Mesodermal cell (in vitro differentiated cells): ENCODE data around the gene SLC4A3.

Experiments used
- H3K27ac ChIP-seq: 2 replicates; pipeline ENCODE4 v1.7.0; 2013; ENCODE audit warnings: mild to moderate bottlenecking, low read depth, low read length, moderate library complexity; ENCODE audit not compliant: severe bottlenecking
- H3K36me3 ChIP-seq: 2 replicates; pipeline ENCODE4 v1.7.1; 2013; ENCODE audit warnings: mild to moderate bottlenecking, low read length, moderate library complexity; ENCODE audit not compliant: control insufficient read depth, insufficient read depth
- H3K4me1 ChIP-seq: one replicate; pipeline ENCODE4 v1.7.1; 2013; ENCODE audit warnings: mild to moderate bottlenecking, low read length; ENCODE audit not compliant: insufficient read depth, control insufficient read depth, poor library complexity, severe bottlenecking
- H3K4me3 ChIP-seq: 2 replicates; pipeline ENCODE4 v1.7.0; 2013; ENCODE audit warnings: low read length, control low read depth, mild to moderate bottlenecking; ENCODE audit not compliant: insufficient read depth, poor library complexity, severe bottlenecking; ENCODE audit errors: extremely low read depth
- H3K9me3 ChIP-seq: 2 replicates; pipeline ENCODE4 v1.7.1; 2013; ENCODE audit warnings: mild to moderate bottlenecking, low read length, moderate library complexity; ENCODE audit not compliant: control insufficient read depth
- WGBS, 2 experiments: methylation state at CpG; one replicate each; pipeline ENCODE4 v1.1.5; 2013; ENCODE audit warnings: missing lambda C conversion rate in 2 of 2; ENCODE audit not compliant: insufficient coverage in 2 of 2; 5-methylcytosine and 5-hydroxymethylcytosine counted together

Gene SLC4A3

DNA sequence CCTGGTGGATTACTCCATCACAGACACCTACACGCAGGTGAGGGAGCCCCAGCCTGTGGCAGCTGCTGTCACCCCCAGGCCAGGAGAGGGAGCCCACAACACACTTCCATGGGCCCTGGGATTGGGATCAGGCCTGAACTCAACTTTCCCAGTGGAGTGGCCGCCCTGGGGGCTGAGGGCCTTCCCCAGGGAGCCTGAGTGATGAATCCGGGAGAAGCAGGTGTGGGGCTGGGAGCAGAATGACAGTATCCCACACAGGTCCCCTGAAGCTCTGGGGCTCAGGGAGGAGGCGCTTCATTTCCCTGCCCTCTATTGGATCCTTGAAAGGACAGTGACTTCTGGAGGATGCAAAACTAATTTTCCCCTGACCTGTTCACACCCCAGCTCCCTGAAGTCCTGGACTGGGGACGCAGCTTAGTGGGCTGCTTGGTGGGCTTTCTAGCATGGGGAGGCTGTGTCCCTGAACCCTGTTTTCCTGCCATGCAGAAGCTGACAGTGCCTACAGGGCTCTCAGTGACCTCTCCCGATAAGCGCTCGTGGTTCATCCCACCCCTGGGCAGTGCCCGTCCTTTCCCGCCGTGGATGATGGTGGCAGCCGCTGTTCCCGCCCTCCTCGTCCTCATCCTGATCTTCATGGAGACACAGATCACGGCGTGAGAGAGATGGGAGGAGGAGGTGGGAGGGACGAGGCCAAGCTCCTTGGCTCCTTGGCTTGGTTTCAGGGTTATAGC is 11.0 kb downstream of the SLC4A3 start:
- 94% methylated on average over 11 to 13 of the region's 17 CpGs for WGBS, 2 experiments

DNA sequence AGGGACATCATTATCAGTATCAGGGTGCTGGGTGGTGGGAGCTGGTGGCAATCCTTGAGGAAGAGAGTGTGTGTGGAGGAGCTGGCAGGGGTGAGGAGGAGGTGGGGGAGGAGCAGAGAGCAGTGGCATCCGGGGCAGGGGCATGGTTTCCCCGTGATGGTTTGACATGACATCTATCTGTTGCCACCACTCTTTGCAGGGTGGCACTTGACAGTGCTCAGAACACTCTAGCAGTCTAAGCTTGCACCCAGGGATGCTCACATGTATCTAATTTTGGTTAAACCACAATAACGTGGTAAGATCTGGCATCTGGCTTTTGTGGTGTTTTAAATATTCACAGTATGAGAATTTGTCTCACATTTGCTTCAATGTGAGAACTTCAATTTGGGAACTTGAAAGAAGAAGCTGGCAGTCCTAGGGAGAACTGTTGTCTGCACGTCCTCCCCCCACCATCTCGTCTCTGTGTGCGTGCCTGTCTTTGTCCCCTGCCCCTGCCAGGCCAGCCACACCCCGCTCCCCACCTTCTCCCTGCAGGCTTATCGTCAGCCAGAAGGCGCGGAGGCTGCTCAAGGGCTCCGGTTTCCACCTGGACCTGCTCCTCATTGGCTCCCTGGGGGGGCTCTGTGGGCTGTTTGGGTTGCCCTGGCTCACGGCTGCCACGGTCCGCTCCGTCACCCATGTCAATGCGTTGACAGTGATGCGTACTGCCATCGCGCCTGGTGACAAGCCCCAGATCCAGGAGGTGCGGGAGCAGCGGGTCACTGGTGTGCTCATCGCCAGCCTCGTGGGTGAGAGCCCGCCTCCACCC is 11.7 kb downstream of the SLC4A3 start:
- Histone ChIP-seq H3K9me3 (no peaks in the 10 kb centered on the region), H3K27ac (no peak overlapping the region)
- WGBS, 2 experiments = 95% methylated on average over 20 of the region's 24 CpGs

More for the DNA sequence above, 11.0 kb downstream of the SLC4A3 start:
- no peak overlapping the region for H3K4me3 ChIP-seq
- no peak overlapping the region for H3K27ac ChIP-seq
- no peaks in the 10 kb centered on the region for H3K9me3 ChIP-seq
- H3K4me1 ChIP-seq = peaks cover 2% of the 10 kb centered on the region
- H3K36me3 ChIP-seq = no peaks in the 10 kb centered on the region

DNA sequence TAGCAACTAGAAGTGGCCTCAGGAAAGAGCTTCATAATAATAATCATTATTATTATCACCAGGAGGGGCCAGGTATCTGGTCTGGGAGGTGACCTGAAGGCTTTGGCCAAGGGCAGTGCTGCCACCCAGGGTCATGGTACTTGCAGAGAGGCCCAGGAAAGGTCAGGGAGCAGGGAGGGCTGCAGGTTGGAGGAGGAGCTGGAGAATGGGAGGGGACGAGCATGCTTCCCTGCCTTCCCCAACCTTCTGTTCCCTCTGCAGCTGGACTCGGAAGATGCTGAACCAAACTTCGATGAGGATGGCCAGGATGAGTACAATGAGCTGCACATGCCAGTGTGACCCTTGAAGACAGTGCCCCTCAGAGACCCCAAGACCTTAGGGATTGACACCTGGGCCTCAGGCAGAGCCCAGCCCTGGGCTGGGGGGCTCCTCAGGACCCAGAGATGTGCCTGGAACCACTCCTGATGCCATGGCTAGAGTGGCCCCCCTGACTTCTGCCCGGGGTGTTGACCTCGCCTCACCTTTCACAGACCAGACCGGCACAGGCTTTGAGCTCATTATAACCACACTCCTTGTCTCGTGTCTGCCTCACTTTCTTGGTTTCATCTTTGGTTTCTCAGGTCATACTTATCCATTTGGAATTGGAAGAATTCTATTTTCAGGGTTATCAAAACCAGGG is 14.1 kb downstream of the SLC4A3 start:
- Histone ChIP-seq H3K9me3 (no peaks in the 10 kb centered on the region), H3K36me3 (no peaks in the 10 kb centered on the region), H3K27ac (no peak overlapping the region), H3K4me3 (no peak overlapping the region), H3K4me1 (peaks cover 28% of the 10 kb centered on the region)
- 60 to 95% methylated on average over 1 to 6 of the region's 7 CpGs for WGBS, 2 experiments

More for the DNA sequence above, 11.7 kb downstream of the SLC4A3 start:
- H3K4me1 ChIP-seq = peaks cover 4% of the 10 kb centered on the region
- H3K36me3 ChIP-seq = no peaks in the 10 kb centered on the region
- no peak overlapping the region for H3K4me3 ChIP-seq

DNA sequence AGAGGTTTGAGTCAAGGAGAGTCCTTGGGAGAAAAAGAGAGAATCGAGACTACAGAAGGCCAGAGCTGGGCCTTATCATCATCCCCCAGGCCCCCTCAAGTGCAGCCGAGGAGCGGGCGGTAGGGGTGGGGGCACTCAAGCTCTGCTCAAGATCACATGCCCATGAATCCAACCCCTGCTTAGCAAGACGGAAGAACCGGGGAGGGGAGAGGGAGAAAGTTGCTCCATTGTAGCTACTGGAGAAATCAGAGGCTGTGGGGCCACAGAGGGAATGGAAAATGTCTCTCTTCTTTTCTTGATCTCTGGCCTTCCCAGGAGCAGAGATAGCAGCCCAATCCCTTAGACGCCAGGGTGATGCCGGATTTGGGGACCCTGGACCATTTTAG is 14.6 kb downstream of the SLC4A3 start:
- Histone ChIP-seq H3K4me3 (no peak overlapping the region), H3K27ac (no peak overlapping the region), H3K36me3 (no peaks in the 10 kb centered on the region), H3K4me1 (peaks cover 29% of the 10 kb centered on the region), H3K9me3 (no peaks in the 10 kb centered on the region)
- 60 to 88% methylated on average over 1 to 2 of the region's 8 CpGs for WGBS, 2 experiments

DNA sequence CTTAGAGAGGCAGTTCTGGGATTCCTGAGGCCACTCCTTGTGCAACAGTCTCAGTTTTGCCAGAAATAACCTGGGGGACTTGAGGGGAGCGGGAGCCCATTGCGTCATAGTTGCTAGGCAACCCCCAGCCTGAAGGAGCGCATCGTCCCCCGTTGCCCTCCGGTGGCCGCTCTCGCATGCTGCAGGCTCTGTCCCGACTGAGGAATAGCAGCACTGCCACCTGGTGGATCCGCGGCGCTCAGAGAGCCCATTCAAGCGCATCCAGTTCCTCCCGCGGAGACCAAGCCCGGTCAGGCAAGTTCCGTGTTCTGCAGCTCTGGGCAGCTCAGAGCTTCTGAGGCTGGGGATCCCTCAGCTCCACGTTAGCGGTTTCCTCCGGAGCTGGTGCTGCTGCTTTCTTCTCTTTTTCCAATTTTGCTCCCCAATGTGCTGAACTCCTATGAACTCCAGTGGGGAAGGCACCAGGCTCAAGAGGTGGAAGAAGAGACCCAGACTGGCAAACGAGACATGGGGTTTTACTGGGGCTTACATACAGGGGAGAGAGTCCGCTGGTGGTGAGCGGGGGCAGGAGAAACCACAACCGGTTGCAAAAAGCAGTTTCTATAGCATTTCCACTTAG is 15.1 kb downstream of the SLC4A3 start:
- no peaks in the 10 kb centered on the region for H3K9me3 ChIP-seq
- 12 to 18% methylated on average over 23 to 24 of the region's 24 CpGs for WGBS, 2 experiments
- no peak overlapping the region for H3K27ac ChIP-seq
- peaks cover 29% of the 10 kb centered on the region for H3K4me1 ChIP-seq
- no peak overlapping the region for H3K4me3 ChIP-seq
- H3K36me3 ChIP-seq = no peaks in the 10 kb centered on the region

DNA sequence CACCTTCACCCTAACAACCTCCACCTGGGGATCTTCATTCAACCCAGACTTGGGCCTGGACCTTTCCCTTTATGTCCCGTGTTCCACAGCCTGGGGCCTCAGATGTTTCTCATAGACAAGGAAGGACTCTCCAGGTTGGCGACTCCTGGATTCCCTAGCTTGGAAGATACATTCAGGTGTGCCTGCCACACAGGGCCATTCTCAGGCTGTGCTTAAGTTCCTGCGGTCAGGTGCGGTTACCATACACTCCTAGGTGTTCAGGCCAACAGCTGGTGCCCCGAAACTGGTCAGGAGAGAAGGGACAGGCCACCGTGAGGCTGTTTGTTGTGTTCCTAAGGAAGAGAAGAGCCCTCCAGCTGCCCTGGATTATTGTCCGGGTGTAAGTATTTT is 15.6 kb downstream of the SLC4A3 start:
- H3K36me3 ChIP-seq = no peaks in the 10 kb centered on the region
- H3K4me1 ChIP-seq = peaks cover 29% of the 10 kb centered on the region
- H3K4me3 ChIP-seq = no peak overlapping the region
- no peak overlapping the region for H3K27ac ChIP-seq
- WGBS, 2 experiments = 88 to 95% methylated on average over 5 to 6 of the region's 7 CpGs
- no peaks in the 10 kb centered on the region for H3K9me3 ChIP-seq

DNA sequence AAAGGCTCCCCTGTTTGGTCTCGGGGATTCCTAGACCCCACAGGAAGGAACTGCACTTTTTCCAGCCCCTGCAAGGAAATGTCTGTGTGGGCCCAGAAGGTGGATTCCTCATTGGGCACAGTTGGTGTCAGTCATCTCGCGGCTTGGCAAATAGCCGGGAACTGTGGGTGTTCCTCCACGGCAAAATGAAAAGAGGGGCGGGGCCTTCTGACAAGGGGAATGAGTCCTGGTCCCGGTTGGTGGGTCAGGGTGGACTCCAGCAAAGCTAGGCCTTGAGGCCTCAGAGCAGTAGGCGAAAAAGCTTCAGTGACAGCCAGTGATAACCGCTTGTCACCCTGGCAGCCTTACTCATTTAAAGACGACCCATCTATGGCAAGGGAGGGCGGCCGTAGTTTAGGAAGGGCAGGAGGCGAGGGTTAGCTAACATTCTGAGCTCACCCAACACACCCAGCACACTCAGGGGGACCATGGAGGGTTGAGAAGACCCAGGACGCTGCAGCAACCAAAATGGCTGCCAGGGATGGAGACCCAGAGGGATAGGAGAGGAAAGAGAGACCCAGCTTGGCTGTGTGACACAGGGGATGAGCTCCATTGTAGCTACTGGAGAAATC is 16.5 kb downstream of the SLC4A3 start:
- 92 to 95% methylated on average over 13 to 14 of the region's 14 CpGs for WGBS, 2 experiments
- no peak overlapping the region for H3K27ac ChIP-seq
- H3K4me3 ChIP-seq = no peak overlapping the region
- no peaks in the 10 kb centered on the region for H3K9me3 ChIP-seq
- H3K36me3 ChIP-seq = no peaks in the 10 kb centered on the region
- H3K4me1 ChIP-seq = peaks cover 29% of the 10 kb centered on the region

DNA sequence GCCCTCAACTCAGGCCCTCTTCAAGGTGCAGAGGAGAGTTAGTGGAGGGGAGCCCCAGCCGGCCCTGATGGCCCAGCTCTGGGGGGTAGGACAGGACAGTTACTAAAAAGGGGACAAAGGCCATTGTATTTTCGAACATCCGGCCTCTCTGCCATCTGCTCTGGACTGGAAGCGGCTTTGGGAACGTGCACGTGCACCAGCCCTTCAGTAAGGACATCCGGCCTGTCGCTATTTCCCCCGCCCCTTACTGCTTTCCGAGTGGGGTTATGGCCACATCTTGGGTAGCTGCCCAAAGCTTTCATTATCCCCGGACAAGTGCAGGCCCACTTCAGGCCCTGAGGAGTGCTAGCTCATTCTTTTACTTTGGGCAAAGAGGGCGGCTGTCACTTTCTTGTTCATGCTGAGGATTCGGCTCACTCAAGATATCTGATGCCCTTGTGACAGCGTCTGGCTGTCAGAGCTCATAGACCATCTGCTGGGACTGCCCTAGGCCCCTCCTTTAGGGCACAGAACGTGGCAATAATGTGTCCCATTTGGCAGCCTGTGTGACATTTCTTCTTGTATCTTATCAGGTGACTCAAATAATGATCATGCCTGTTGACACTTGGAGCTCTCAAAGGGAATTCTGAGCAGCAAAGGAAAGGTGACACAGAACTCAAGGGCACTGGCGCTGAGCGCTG is 17.5 kb downstream of the SLC4A3 start:
- H3K36me3 ChIP-seq = no peaks in the 10 kb centered on the region
- peaks cover 29% of the 10 kb centered on the region for H3K4me1 ChIP-seq
- H3K4me3 ChIP-seq = no peak overlapping the region
- WGBS, 2 experiments = 88 to 92% methylated on average over 15 to 17 of the region's 17 CpGs
- no peaks in the 10 kb centered on the region for H3K9me3 ChIP-seq
- peak overlapping the region; percentile 69 for H3K27ac ChIP-seq

DNA sequence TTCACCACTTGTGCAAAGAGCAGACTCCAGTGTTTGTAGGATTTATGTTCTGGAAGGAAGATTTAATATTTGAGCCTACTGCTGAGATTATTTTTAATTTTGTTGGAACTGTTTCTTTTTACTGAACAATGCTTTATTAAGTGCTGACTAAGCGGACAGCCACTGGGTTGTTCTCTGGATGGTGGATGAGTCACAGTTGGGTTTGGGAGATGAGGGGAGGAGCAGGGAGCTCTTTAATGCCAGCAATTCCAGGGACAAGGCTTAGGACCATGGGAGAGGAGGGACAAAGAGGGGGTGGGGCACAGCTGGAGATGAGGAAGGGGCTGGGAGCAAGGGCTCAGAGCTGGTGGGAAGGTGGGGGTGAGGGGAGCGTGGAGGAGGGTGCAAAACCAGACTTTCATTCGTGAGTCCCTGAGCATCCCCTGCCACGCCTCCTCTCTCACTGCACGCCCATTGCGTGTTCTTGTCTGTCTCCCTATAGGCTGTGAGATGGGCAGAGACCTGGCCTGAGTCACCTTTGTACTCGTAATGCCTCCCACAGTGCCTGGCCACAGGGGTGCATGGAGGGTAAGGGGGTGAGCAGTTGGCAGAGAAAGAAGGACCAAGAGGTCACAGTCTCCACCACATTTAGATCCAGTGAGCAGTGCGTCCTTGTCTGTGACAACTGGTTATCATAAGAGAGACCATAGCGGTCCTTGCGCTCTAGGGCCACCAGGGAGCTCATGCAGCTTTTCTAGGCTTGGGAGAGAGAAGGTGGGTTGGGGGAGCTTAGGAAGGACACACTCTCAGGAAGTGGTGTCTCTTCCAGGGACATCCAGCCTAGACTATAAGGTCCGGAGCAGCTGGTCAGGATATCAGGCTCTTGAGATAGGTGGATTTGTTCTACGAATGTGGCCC is 18.4 kb downstream of the SLC4A3 start:
- WGBS, 2 experiments = 73 to 74% methylated on average over 5 to 8 of the region's 12 CpGs
- Histone ChIP-seq H3K27ac (peak overlapping the region; percentile 69), H3K4me1 (peaks cover 29% of the 10 kb centered on the region)

More for the DNA sequence above, 18.4 kb downstream of the SLC4A3 start:
- Histone ChIP-seq H3K4me3 (no peak overlapping the region), H3K36me3 (no peaks in the 10 kb centered on the region), H3K9me3 (no peaks in the 10 kb centered on the region)
